ENCODE measurements around the gene STBD1. TPM values are rescaled to one million over a fixed set of nuclear protein-coding genes. Genes with fewer than 3 reads are reported as not detected.
"Not testable (repeated sequence)": the region's sequence is repeated elsewhere in the genome, so short reads cannot be mapped to it uniquely, and the experiment has no call there.

The STBD1 gene
- total RNA-seq, 1 donor from 2014 or later = 4.1 TPM

GRCh38 chr4:76279462-76279861, 27.1 kb upstream of the STBD1 start:
- H3K27me3 Mint-ChIP-seq = no peaks in the 10 kb centered on the region
- TF ChIP-seq CTCF (conservative IDR thresholded peaks at IDR 0.05) = no peak

GRCh38 chr4:76280488-76281441, 25.8 kb upstream of the STBD1 start:
- Mint-ChIP-seq H3K4me1 (ENCODE audit: unreplicated experiment) (no peaks in the 10 kb centered on the region), H3K4me3 (no peak overlapping the region), H3K9me3 (peaks cover 4% of the 10 kb centered on the region), H3K27me3 (no peaks in the 10 kb centered on the region), H3K27ac (no peak overlapping the region), H3K36me3 (no peaks in the 10 kb centered on the region)
- DNase-seq (ENCODE audit: extremely low spot score, unreplicated experiment) = no peak
- TF ChIP-seq CTCF (conservative IDR thresholded peaks at IDR 0.05) = no peak

More at GRCh38 chr4:76279462-76279861, 27.1 kb upstream of the STBD1 start:
- no peak overlapping the region for H3K27ac Mint-ChIP-seq
- H3K36me3 Mint-ChIP-seq = no peaks in the 10 kb centered on the region
- no peak for DNase-seq (ENCODE audit: extremely low spot score, unreplicated experiment)
- no peak overlapping the region for H3K4me3 Mint-ChIP-seq
- peaks cover 4% of the 10 kb centered on the region for H3K9me3 Mint-ChIP-seq
- no peaks in the 10 kb centered on the region for H3K4me1 Mint-ChIP-seq (ENCODE audit: unreplicated experiment)

- H3K27me3 Mint-ChIP-seq; H3K27ac Mint-ChIP-seq; H3K9me3 Mint-ChIP-seq; H3K36me3 Mint-ChIP-seq; H3K4me3 Mint-ChIP-seq; H3K4me1 Mint-ChIP-seq (ENCODE audit: unreplicated experiment); DNase-seq (ENCODE audit: extremely low spot score, unreplicated experiment): not testable (repeated sequence)
These were observed 24.9 kb upstream of the STBD1 start for GRCh38 chr4:76281594-76281993.

GRCh38 chr4:76282941-76283689, 23.4 kb upstream of the STBD1 start:
- no peak for TF ChIP-seq CTCF (conservative IDR thresholded peaks at IDR 0.05)
- Mint-ChIP-seq H3K9me3 (no peaks in the 10 kb centered on the region), H3K4me1 (ENCODE audit: unreplicated experiment) (no peaks in the 10 kb centered on the region), H3K36me3 (no peaks in the 10 kb centered on the region), H3K4me3 (no peak overlapping the region), H3K27ac (no peak overlapping the region), H3K27me3 (no peaks in the 10 kb centered on the region)
- no peak for DNase-seq (ENCODE audit: extremely low spot score, unreplicated experiment)

- H3K9me3 Mint-ChIP-seq = no peaks in the 10 kb centered on the region
- no peak overlapping the region for H3K27ac Mint-ChIP-seq
- H3K36me3 Mint-ChIP-seq = no peaks in the 10 kb centered on the region
- no peak for TF ChIP-seq CTCF (conservative IDR thresholded peaks at IDR 0.05)
- no peak for DNase-seq (ENCODE audit: extremely low spot score, unreplicated experiment)
- no peak overlapping the region for H3K4me3 Mint-ChIP-seq
- H3K4me1 Mint-ChIP-seq (ENCODE audit: unreplicated experiment) = no peaks in the 10 kb centered on the region
- H3K27me3 Mint-ChIP-seq = no peaks in the 10 kb centered on the region
These were observed 22.6 kb upstream of the STBD1 start for GRCh38 chr4:76283900-76284299.

GRCh38 chr4:76287811-76288210, 18.7 kb upstream of the STBD1 start:
- DNase-seq (ENCODE audit: extremely low spot score, unreplicated experiment); H3K27ac Mint-ChIP-seq; H3K36me3 Mint-ChIP-seq; H3K9me3 Mint-ChIP-seq; H3K27me3 Mint-ChIP-seq; H3K4me3 Mint-ChIP-seq; H3K4me1 Mint-ChIP-seq (ENCODE audit: unreplicated experiment): not testable (repeated sequence)

Measured in type B pancreatic cell (in vitro differentiated cells).